Ecto neural progenitor cell (in vitro differentiated cells): ENCODE results near the gene CAMK4.
"Not testable (repeated sequence)": the region's sequence is repeated elsewhere in the genome, so short reads cannot be mapped to it uniquely, and the experiment has no call there.

Experiments
- DNase-seq: peaks from one replicate; pipeline ENCODE4 v3.0.0-alpha.2; 2018; ENCODE audit warnings: low spot score

Gene CAMK4

DNA sequence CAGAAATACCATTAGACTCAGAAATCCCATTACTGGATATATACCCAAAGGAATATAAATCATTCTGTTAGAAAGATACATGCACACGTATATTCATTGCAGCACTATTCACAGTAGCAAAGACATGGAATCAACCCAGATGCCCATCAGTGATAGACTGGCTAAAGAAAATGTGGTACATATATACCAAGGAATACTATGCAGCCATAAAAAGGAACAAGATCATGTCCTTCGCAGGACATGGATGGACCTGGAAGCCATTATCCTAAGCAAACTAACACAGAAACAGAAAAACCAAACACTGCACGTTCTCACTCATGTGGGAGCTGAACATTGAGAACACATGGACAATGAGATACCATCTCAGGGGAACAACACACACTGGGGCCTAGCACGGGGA lies 33.4 kb downstream of the CAMK4 start:
- not testable (repeated sequence) for DNase-seq

DNA sequence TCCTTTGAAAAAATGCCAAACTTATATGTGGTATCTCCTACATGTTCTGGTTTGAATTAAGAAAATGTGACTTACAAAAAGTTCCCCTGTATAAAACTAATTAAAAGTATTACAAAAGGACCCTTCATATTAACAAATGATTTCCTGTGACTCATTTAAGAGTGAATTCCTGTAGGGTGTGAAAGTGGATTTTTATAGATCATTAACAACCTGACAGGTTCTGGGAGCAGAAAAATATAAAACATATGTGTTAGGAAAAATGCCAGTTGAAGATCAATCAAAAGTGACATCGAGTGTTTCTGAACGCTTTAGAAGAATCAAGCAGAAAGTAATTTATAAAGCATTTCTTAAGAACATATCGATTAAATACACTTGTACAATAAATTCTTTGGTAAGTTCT lies 35.5 kb downstream of the CAMK4 start:
- no peak for DNase-seq

DNA sequence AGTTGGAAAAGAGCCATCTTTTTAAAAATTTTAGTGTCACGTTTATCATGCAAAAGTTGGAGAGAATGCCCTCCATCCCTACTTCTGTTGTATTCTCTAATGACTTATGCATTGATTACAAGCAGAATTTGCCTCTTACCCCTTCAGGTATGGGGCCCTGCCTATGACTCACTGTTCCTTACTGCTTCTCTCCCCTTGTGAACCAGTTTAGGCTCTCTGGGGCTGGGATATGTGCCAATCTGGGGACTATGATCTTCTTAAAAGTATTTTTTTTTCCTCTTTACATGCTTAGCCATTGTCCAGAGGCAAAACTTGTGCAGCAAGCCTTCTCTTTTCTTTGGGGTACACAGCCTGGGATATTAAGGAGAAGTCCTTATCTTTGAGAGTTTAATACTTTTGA lies 37.4 kb downstream of the CAMK4 start:
- no peak for DNase-seq

DNA sequence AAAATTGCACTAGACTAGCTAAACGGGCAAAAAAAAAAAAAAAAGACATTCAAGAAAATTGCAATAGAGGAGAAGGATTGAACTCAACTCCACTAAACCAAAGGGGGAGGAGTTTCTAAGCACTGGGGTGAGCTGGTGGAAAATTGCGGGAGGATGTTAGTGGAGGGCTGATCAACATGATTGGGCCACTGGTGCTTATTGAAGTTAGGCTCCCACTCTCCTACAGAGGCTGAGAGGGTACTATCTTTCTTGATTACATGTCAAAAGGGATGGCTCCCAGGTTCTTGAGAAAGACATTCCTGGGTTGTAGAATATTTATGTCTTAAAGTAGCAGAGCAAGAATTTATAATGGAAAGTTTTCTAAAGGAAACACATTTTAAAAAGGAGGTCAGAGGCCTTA lies 38.0 kb downstream of the CAMK4 start:
- no peak for DNase-seq

DNA sequence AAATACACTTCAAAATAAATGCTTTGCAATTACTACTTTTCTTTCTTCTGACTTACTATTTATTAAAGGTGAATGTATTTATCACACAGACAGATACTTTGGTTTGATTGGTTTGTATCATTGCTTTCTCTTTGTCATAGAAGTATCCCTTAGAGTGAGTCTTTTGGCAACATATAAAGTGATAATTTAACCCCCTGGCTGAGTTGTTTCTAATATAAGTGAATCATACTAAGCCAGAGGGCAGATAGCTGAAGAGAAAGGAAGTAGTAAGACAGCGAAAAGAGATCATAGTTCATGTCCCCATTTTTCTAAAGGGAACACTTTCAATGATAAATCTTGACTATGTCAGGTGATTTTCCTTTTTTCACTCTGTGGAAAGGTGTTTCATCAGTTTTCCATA lies 38.6 kb downstream of the CAMK4 start:
- DNase-seq, result no peak

DNA sequence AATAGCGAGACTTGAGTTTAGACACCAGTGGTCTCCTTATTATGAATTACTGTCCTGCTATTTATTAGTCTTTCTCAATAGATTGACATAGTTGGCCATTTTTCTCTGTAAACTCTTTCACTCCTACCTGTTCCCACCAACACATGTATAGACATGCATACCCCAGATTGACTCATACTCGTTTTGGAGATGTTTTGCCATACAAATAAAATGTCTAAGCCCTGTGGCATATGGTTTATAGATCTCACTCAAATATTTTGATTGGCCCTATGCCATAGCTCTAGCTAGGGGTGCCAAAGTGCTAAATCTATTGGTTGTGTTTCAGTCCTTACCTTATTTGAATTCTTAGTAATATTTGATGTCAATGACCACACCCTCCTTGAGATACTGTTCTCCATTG lies 42.3 kb downstream of the CAMK4 start:
- DNase-seq, result no peak

DNA sequence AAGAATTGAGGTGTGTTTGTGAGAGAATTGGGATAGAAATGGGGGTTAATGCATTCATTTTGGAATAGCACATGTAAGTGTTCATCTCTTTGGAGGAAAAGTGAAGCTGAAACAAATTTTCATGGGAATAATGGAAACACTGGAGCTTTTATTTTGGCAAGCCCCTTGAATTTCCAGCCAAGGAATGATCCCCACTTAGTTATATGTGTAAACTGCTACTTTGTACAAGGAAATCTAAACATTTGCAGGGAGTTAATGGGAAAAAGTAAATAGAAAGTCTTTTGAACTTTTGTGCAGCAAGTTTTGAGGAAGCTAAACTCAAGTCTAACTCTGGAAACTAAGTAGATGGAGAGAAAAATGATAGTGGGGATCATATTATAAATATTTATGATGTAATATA lies 44.1 kb downstream of the CAMK4 start:
- DNase-seq, result no peak

DNA sequence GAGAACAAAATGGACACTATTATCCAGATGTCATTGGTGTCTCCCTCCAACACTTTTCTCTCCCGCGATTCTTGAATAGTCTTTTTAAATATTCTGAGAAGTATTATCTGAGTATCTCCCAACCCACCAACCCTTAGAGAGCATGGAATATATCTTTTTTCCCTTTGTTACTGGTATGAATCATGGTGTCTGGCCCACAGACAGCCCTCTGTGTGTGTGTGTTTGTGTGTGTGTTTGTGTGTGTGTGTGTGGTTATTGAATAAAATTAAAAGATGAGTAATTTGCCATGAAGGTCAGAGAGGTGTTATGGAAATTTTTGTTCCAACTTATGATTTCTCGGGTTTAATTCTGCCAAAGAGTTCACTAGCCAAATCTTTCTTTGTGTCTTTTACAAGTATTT lies 47.7 kb downstream of the CAMK4 start:
- DNase-seq, result no peak

DNA sequence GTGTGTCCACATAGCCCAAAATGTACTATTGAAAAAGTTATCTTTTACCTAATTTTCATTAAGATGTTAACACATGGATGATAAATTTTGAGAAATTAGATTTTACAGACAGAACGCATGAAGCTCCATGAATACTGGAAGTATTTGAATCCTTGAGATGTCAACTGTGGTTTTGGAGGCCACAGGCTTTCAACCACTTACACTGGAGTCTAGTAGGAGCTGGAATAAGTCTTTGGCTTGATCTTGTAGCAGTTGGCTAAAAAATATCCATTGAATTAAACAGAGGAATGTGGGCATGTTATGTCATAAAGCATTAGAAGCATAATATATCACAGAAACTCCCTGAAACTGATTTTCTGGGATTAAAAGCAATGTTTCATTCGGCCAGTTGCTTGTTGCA lies 52.9 kb downstream of the CAMK4 start:
- no peak for DNase-seq

DNA sequence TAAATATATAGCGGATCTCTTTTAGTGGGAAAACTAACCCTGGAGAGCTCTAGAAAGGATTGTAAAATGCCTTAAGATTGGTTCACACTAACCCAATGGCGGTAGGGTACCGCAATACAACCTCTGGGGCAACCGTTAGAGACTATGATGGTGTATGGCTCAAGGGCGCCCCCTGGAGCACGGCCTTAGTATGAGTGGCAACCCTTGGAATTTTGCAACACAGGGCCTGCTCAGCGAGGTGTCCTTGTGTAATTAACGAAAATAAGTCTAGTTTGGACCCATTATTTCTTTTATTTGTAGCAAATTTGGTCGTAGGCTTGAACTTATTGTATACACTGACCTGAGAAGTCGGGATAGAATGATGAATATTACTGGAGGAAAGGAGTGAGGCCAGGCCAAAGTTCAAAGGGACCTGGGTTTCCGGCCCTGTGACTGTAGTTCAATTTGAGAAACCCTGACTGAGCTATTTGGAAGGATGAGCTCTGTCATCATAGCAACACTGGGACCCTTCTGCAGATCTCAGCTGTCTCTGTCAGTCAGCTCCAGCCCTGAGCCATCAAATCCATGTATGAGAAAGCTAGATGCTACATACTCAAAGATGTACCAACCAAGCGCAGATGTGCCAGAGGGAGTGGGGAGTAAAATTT lies 54.8 kb downstream of the CAMK4 start:
- peak; percentile 84 for DNase-seq

DNA sequence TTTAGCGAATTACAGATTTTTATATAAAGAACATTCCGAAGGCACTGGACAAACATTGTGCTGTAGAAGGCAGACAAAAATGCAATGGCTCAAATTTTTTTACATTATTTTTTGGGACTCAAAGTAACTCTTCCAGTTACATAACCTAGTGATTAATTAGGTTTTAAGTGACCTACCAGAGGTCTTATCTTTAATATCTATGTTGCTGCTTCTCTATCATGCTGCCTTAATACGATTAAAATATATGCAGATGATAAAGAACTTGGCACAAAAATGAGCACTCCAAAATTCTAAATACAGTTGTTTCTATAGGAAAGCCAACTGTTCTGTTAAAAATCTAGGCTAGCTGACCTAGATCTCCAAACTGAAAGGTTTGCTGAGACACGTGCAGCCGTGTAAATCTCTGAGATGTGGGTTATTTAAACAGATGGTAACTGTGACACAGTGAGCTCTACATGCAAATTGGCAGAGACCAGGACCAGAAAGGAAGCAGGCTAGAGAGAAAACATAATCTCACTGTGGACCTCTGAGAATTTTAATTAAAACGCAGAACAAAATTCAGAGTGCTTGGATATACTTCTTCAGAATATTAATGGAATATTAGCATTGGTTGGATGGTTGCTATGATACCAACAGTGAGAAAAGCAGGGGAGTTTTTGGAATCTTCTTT lies 56.2 kb downstream of the CAMK4 start:
- no peak for DNase-seq

DNA sequence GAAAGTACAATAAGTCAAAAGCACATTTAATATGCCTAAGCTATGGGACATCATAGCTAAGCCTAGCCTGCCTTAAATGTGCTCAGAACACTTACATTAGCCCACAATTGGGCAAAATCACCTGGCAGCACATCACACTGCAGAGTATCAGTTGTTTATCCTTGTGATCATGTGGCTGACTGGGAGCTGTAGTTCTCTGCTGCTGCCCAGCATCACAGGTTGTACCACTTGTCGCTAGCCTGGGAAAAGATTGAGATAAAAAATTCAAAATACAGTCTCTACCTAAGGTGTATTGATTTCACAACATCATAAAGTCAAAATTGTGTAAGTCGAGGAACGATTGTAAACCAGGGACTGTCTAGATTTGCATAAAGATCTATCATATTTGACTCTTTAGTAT lies 58.6 kb downstream of the CAMK4 start:
- DNase-seq, result no peak

DNA sequence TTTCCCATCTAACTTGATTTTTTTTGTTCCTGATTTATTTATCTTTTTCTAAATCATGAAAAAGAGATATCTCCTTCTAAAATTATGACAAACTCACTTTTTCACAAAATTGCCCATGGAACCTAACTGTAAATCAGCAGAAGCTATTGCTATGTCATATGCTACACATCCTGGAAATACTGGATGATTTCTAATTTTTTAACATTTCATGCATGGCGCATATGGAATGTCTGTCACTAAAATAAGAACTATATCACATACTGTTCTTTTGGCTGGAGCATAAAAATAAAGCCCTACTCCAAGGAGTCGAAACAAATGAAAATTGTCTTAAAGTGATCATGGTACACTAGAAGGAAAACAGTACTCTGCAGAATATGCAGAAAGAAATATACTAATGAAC lies 60.6 kb downstream of the CAMK4 start:
- no peak for DNase-seq

DNA sequence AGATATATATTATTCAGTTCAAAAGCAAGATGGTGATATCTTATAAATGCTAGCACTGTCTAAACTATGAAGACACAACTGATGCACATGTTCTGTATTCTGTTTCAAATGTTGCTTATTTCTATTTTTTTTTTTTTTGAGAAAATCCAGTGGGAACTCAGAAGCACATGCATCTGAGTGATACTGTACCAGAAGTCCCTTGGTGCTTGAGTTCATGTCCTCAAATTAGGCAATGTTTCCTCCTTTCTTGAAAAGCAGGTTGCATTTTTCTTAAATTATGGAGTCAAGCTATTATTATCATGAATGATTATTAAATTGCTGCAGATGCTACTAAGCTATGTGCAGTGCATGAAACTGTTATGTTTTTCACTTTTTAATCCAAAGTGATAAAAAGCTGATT lies 70.4 kb downstream of the CAMK4 start:
- DNase-seq, result no peak

DNA sequence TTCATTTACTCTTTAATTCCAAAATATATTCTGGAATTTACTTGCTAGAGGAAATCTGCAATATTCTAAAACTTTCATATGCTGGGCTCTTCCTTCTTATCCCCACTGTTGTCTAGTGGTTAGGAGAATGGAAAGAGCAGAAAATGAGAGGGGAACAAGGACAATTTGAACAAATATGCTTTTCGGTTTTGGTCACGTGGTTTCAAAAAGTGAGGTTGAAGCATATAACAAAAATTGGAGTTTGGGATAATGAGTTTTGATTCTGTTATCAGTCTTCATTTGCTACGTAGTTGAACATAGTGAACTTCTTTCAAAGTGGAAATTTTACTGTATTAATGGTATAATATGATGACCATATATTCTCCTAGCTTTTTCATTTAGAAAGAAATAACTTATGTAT lies 71.5 kb downstream of the CAMK4 start:
- no peak for DNase-seq

DNA sequence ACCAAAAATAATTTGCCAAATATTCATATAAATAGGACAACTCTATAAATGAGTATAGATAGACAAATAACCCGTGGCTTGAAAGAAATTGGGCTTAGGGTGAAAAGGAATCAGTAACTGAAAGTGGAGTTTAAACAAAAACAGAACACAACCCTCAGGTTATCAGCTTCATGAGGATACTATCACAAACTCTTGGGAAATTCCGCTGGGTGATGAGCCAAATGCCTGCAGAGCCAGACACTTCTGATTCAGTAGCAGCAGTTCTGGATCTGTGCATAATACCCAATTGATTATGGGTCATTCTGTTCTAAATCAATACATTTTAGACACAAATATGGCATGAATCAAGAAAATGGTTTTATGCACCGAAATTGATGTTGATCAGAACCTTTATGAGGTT lies 72.4 kb downstream of the CAMK4 start:
- no peak for DNase-seq

DNA sequence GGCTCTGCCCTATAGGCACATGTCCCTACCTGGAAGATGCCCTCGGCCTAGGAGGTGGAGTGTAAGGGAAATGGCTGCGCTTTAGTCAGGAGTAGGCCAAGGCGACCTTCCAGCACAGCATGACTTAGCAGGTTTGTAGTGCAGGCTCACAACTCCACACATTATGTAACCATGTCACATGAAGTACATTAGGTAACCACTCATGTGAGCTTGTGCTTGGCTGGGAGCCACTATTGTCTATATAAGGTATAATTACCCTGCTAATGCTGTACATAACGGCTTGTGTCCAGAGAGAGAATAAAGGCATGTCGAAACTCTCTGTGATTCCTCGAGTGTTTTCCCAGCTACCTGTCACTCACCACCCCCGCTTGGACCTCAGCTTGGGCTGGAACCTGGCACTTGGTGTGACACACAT lies 74.9 kb downstream of the CAMK4 start:
- DNase-seq, result no peak

DNA sequence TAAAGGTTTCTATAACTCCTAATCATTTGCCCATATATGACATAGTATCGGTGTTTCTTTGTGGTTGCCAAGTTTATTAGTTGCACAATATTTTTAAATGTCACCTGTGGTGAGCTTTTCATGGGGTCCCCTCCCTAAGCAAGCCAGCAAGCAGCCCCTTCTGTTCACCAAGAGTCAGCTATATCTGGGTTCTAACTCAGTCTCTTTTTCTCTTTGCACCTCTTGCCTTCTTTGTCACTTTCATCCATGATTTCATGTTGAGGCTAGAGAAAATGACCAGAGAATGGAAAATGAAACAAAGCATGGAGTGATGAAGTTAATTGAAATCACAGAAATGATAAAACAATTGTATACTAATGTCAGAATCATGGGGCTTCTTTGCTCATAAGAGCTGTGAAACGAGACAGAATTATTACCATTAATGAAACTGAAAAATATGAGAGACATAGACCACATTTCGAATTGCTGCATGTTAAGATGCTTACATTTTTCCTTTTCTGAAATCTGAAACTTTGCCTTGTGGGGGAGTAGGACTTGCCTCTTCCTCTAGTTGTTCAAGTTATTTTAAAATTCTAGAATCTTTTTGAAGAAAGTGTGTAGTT lies 75.7 kb downstream of the CAMK4 start:
- DNase-seq, result no peak

DNA sequence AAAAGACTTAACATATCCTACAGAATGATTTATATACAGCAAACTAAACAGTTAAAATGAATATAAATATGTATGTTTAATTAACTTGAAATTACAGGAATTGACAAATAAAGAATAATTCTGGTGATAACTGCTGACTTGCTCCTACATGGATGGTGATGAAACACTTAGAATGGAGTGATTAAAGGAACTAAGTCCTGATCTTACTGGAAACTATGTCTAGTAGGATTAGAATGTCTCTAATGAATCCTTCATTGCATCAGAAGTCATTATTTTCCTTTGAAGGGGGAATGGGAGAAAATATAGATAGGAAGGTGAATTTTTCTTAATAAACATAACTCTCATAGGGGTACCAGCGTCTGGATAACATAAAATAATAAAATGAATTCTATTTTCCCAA lies 77.1 kb downstream of the CAMK4 start:
- no peak for DNase-seq

DNA sequence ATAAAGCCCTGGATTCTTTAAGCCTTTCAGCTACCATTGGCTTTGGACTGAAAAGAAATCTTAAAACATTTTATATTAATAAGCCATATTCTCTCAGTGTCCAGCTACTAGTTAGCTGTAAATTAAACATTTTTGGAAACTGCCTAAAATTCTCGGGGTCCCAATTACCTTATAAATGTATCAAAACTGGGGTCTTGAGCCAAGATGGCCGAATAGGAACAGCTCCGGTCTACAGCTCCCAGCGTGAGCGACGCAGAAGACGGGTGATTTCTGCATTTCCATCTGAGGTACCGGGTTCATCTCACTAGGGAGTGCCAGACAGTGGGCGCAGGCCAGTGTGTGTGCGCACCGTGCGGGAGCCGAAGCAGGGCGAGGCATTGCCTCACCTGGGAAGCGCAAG lies 77.9 kb downstream of the CAMK4 start:
- not testable (repeated sequence) for DNase-seq

DNA sequence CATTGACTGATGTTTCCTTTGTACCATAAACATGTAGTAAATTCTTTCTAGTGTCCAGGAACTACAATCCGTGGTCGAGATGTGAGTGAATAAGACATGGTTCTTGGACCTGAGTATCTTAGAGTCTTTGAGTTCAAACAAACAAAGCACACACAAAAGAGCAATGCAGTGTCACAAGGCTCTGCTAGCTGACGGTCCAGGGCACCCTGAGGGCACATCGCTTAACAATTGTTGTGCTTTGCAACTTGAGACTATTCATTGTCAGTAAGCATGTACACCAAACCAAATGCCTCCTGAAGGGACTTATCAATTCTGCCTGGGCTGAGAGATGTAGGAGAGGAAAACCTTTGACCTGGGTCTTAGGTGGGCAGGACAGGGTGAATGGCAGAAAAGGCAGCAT lies 84.8 kb downstream of the CAMK4 start:
- peak; percentile 54 for DNase-seq

DNA sequence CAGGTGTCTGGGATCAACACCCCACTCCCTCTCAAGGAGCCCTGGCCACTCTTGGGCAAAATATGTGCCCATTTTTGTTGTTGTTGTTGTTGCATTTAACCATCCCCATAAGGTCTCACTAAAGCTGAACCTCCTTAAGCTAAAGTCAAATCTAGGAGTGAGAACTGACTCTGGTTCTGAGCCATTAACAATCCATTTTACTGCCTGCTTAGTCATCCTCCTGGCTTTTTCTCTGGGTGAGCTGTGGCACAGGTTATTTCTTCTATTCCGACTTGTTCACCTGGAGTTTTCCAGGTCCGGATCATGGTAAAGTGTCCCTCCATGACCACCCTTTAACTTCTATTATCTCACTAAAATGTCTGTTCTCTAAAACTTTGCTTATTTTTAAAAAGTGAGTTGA lies 85.2 kb downstream of the CAMK4 start:
- DNase-seq, result no peak

DNA sequence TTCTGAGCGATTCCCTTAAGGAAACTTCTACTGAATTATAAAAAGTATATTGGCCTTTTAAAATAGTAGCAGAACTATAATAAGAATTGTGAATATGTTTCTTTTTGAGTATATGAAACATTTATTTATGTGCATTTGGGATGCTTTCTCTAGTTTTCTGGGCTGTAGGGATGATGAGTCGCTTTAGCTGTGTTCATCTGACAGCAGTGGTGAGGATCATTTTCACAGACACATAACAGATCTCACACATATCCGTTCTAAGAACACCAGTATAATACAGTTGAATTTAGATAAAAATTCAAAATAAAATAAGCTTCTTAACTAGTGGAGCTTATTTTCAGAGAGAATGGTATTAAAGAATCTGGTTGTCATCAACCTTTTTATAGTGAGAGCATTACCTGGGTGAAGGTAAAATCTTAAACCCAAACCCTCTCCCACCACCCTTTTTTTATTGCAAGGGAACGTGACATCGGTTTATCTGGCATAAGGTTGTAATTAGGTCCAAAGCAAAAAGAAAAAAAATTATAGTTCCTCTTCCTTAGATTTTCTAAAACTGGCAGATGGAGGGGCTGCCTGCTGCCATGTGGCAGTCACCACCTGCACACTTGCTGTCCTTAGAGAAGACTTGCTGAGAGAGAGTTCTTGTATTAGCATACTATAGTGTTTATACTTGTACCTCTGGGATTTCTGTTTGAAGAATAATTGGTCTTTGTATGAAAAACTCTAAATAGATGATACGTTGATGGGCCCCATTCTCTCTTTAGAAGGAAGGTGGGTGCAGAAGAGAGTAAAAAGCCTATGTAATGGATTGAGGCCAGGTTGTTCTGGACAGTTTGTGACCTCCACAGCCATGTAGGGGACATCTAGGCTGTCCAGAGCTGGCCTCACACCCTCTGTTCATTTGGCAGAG lies 86.8 kb downstream of the CAMK4 start:
- no peak for DNase-seq
